22Rv1 (cell line): ENCODE measurements around the gene KISS1R.

Source experiments
- CTCF ChIP-seq: fragments of 450-650 bp; IDR thresholded peaks from 2 replicates; pipeline ENCODE4 v1.5.1; 2017; ENCODE audit warnings: mild to moderate bottlenecking
- ZFX ChIP-seq: fragments of 450-650 bp; IDR thresholded peaks from 2 replicates; pipeline ENCODE4 v1.6.1; 2017; ENCODE audit warnings: antibody characterized with exemption, borderline replicate concordance

- TF ChIP-seq CTCF (no peak), ZFX (no peak)
These were observed 14.9 kb downstream of the KISS1R start for GRCh38 chr19:931860-932647.
